GM18519 (cell line): ENCODE results near the gene HIRA.

ENCODE experiments used
- ATAC-seq: cut with Tn5 transposase; IDR thresholded peaks from one replicate; pipeline ENCODE4 v1.9.1; 2021; ENCODE audit warnings: mild to moderate bottlenecking, moderate library complexity; ENCODE audit not compliant: unreplicated experiment, low FRiP score

HIRA gene, protein sequence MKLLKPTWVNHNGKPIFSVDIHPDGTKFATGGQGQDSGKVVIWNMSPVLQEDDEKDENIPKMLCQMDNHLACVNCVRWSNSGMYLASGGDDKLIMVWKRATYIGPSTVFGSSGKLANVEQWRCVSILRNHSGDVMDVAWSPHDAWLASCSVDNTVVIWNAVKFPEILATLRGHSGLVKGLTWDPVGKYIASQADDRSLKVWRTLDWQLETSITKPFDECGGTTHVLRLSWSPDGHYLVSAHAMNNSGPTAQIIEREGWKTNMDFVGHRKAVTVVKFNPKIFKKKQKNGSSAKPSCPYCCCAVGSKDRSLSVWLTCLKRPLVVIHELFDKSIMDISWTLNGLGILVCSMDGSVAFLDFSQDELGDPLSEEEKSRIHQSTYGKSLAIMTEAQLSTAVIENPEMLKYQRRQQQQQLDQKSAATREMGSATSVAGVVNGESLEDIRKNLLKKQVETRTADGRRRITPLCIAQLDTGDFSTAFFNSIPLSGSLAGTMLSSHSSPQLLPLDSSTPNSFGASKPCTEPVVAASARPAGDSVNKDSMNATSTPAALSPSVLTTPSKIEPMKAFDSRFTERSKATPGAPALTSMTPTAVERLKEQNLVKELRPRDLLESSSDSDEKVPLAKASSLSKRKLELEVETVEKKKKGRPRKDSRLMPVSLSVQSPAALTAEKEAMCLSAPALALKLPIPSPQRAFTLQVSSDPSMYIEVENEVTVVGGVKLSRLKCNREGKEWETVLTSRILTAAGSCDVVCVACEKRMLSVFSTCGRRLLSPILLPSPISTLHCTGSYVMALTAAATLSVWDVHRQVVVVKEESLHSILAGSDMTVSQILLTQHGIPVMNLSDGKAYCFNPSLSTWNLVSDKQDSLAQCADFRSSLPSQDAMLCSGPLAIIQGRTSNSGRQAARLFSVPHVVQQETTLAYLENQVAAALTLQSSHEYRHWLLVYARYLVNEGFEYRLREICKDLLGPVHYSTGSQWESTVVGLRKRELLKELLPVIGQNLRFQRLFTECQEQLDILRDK

GRCh38 chr22:19431649-19432132 lies at the start of gene HIRA:
Gene HIRA (minus strand): TSS chr22:19431733. CDS start chr22:19431476, 257 bp downstream.
- ATAC-seq, result peak; percentile 22

GRCh38 chr22:19480789-19481188 lies 49.3 kb upstream of the HIRA start:
- ATAC-seq, result no peak

GRCh38 chr22:19480173-19480568 lies 48.6 kb upstream of the HIRA start:
- ATAC-seq, result no peak

DNA sequence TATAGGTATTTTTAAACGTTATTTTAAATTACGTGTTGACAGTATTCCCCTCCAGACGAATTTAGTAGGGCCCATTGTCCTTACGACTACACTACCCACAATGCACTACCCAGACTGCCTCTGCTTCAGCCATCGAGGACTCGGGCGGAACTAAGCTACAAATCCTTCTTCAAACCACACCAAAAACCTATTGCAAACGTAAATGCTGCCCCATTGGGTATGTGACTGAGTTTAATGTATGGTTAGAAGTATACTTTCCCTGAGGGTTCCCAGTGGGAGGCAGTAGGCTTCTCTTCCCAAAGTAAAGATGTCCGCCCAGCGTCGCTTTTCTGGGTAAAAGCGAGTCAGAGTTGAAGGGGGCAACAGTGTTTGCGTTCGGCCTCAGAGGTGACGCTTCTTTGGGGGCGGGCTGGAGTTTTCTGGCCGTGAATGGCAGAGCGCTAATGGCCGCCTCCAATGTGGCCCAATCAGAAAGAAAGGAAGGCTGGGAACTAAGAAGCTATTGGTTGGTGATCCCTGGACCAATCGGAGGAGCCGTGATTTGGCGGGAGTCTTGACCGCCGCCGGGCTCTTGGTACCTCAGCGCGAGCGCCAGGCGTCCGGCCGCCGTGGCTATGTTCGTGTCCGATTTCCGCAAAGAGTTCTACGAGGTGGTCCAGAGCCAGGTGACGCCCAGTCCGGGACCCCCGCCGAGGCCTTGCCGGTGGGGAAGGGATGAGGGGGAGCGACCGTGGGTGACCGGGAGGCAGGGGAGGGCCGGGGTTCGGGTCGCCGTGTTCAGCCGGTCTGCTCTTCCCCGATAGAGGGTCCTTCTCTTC lies 48.0 kb upstream of the HIRA start, which contains the start of gene CDC45:
CDC45 (plus strand) TSS at position 566 of the 818 bp plus-strand sequence; CDS start at position 615, 49 bp downstream.
- ATAC-seq, result peak; percentile 57

DNA sequence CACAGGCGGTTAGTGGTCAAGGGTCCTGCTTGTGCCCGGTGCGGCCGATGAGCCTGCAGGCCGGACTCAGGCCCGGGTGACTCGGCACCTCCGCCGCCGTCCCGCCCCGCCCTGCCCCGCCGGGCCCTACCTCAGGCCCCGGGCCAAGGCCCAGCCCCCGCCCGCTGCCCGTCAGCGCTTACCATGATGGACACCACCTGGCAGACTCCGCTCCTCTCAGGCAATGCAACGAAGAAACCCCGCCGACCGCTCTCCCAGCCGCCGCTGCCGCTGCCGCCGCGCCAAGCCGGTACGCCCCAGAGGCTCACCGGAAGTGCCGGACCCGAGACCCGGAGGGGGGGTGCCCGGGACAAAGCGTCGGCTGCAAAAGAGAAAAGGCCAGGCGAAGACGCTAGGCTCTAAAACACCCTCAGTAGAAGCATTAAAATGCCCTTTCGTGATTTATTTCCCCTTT lies 47.4 kb upstream of the HIRA start, which contains the start of gene UFD1:
UFD1 (minus strand) TSS at position 293 of the 454 bp plus-strand sequence; CDS start at position 185, 108 bp downstream.
- peak; percentile 20 for ATAC-seq

DNA sequence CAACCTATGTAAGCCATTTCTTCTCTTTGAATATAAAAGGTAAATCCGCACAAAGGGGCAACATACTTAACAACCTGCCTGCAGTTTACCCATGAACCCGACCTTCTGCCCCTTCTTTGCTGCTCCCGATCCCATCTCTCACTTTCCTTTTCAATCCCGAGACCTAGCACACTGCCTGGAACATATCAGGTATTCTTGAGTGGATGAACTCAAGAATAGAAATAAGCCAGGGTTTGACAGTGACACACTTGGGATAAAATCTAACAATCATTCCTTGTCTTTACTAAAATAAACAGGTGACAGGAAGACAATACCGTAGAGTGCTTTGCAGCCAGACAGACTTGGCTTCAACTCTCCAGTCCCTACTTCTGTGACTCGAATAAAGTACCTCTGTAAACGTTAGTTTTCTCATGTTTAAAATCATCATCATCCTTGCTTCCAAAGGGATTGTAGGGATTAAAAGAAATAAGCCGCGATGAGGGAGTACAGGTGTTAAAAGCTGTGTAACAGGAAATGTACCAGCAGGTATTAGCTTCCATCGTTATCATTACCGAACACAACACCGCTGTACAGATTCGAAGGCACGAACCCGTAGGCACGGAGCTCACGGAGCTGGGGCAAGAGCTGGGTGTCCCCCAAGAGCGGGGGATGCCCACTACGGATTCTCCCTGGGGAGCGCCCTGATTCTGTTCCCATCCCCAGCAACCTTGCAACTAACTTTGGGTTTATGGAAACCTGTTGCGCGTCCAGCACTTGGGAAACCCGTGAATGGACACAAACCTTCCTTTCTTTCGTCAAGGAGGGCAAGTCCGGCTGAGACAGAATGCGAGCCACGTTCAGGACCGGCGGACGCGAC lies 46.7 kb upstream of the HIRA start:
- ATAC-seq, result no peak

DNA sequence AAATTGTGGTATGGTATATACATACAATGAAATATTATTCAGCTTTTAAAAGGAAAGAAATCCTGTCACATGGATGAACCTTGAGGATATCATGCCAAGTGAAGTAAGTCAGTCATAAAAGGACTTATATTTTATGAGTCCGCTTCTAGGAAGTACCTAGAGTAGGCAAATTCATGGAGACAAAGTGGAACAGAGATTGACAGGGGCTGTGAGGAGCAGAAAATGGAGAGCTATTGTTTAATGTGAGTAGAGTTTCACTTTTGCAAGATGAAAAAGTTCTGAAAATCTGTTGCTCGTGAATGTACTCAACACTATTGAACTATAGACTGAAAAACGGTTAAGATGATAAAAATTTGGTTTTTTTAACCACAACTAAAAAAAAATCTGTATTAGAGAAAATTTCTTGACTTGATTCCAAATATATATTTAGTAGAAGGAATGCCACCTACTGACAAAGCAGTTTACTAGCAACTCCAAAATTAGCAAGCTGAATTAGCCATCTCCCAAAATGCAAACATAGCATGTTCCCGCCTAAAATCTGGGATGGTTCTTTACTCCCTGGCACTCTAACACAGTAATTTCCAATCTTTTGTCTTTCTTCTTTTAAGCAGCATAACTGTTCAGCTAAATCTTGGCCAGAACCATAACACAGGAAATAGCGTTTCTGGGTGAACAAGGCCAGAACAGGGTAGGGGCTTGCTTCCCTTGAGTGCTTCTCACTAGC lies 46.0 kb upstream of the HIRA start:
- no peak for ATAC-seq

DNA sequence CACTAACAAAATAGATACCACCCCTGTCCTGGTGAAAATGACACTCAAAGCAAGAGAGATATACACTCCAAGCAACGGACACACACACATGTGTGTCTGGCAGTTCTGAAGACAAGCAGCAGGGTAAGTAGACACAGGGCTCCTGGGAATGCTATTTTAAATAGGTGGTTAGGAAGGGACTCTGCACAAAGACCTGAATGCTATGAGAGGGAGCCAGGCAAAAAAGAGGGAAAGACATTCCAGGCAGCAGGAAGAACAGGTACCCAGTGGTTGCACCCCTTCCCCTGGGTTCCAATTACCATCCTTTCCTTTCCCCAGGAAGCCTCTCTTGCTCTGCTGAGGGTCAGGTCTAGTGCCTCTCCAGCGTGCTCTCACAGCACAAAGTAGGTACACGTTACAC lies 44.5 kb upstream of the HIRA start:
- ATAC-seq, result no peak

- ATAC-seq, result no peak
Observed at GRCh38 chr22:19473578-19473977, 42.0 kb upstream of the HIRA start.

GRCh38 chr22:19472233-19472632 lies 40.7 kb upstream of the HIRA start:
- ATAC-seq, result no peak

DNA sequence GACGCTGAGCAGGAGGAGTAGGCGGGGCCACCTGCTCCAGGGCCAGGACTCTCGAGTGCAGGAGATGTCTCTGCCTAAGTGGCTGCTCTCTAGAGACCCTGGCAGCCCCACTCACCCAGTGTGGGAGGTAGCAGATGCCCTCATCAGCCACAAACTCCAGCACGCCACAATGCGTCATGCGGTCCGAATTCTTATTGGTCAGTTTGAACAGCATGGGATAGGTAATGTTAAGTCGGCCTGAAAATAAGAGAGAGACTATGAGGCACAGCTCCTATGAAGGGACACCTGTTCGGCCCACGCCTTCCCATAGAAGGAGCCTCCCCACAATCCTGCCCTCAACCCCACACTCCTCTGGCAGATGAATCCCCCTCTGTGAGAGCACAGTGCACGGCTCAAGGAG lies 40.0 kb upstream of the HIRA start:
- ATAC-seq, result no peak

GRCh38 chr22:19470010-19470409 lies 38.5 kb upstream of the HIRA start:
- ATAC-seq, result no peak

GRCh38 chr22:19469421-19469820 lies 37.9 kb upstream of the HIRA start:
- ATAC-seq, result no peak

GRCh38 chr22:19467912-19468311 lies 36.4 kb upstream of the HIRA start:
- ATAC-seq, result no peak

DNA sequence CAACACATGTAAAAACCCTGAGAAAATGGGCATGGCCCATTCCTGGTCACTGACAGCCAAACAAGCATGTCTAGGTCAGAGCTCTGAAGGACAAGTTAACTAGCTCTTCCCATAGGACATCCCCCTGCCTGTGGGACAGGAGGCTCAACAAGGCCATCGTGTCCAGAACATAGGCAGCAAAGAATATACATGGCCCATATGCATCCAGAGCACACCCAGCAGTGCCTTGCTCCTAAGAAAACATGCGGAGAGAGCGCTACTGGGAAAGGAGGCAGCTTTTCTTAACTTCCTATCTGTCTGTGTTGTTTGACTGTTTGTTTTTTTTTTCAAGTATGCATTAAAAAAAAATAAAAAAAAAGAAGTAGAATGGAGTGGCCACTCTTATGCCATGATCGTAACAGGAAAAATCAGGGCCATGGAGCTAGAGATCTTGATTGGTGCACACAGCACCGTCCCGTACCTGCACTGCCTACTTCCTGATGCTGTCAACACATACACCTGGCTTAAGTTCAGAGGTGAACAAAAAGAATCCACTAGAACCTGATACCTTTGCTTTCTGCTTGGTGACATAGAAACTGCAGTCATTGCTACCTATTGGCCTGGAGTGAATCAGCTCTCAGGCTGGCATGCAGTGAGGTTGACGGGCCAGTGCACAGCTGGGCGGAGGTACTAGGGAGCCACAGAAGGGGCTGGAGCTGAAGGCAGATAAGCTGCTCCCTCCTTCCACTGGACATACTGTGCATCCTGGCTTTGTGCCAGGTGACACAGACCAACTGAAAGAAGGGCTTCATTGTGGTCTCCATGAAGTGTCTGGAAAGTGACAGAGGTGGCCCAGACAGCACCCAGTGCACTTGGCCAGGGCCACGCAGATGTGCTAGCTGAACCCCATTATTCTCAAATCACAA lies 35.6 kb upstream of the HIRA start:
- ATAC-seq, result no peak

DNA sequence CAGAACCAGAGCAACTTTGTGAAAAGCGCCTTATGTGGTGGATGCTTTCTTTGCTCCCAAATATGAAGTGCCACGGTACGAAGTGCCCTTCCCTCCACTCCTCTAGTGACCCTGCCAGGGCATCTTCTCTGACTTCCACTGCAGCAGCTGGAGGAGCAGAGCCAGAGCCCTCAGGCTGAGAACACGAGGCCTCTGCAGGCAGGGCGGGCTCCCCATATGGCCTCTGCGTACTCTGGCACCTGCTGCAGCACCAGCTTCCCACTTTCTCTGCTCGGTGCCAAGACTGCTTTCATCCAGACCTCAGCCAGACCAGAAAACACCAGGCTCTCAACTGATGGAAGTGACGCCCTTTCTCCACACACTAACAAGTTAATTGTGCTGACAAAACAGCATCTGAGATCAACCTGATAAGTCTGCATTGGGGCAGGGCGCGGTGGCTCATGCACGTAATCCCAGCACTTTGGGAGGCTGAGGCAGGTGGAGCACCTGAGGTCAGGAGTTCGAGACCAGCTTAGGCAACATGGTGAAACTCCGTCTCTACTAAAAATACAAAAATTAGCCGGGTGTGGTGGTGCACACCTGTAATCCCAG lies 34.7 kb upstream of the HIRA start:
- ATAC-seq, result no peak

- no peak for ATAC-seq
Observed at GRCh38 chr22:19464975-19465374, 33.4 kb upstream of the HIRA start.
